Transverse colon (tissue), 4 donors: ENCODE results near the gene PHOX2A. TPM values are rescaled to one million over a fixed set of nuclear protein-coding genes. Genes with fewer than 3 reads are reported as not detected.

Source experiments
- DNase-seq: peaks from one replicate; pipeline ENCODE4 v3.0.0-alpha.2; 2019
- H3K27ac ChIP-seq, 4 donors: fragments of 200-600 bp; sonication (generic); 2 replicates each; pipeline ENCODE4 v1.5.1; 2016 to 2018; ENCODE audit warnings: inconsistent platforms in 4 of 4
- H3K27me3 ChIP-seq: fragments of 200-600 bp; sonication (generic); 2 replicates; pipeline ENCODE4 v1.5.1; 2017; ENCODE audit warnings: inconsistent platforms
- H3K36me3 ChIP-seq, 4 donors: fragments of 200-600 bp; sonication (generic); 2 replicates each; pipeline ENCODE4 v1.5.1; 2017 to 2019; ENCODE audit warnings: inconsistent platforms in 4 of 4
- H3K4me1 ChIP-seq, 4 donors: fragments of 200-600 bp; sonication (generic); 2 replicates each; pipeline ENCODE4 v1.5.1; 2017 to 2020; ENCODE audit warnings: inconsistent platforms in 4 of 4
- H3K4me3 ChIP-seq, 4 donors: fragments of 200-600 bp; sonication (generic); 1 replicate in 1 of 4; 2 replicates in 3 of 4; pipeline versions ENCODE4 v1.5.1 to v1.6.1; 2017 to 2019; ENCODE audit warnings: inconsistent platforms in 4 of 4
- H3K9me3 ChIP-seq, 2 donors: fragments of 200-600 bp; sonication (generic); 2 replicates each; pipeline ENCODE4 v1.5.1; 2017 to 2019; ENCODE audit warnings: inconsistent platforms in 2 of 2
- EP300 ChIP-seq: sonication (generic); formaldehyde crosslinking; IDR thresholded peaks from one replicate; pipeline ENCODE4 v1.6.1; 2017; ENCODE audit warnings: antibody characterized with exemption, low read depth
- POLR2A ChIP-seq: fragments of 450-650 bp; IDR thresholded peaks from one replicate; pipeline ENCODE4 v1.6.1; 2016; ENCODE audit warnings: antibody characterized with exemption, mild to moderate bottlenecking, moderate library complexity
- POLR2AphosphoS5 ChIP-seq, 3 donors: sonication (generic); formaldehyde crosslinking; IDR thresholded peaks; one replicate each; pipeline ENCODE4 v1.6.1; 2016; ENCODE audit warnings: antibody characterized with exemption in 3 of 3
- WGBS, 2 donors: methylation state at CpG; one replicate each; pipeline ENCODE4 v1.1.5; 2018; ENCODE audit warnings: low coverage in 1 of 2; 5-methylcytosine and 5-hydroxymethylcytosine counted together
- in situ Hi-C, 4 donors: fragments of 200-750 bp; cut with MboI; loops; one replicate each; pipeline versions ENCODE4 v1.15.0 to v1.15.1; 2017; ENCODE audit warnings: low sequenced_read_pairs in 3 of 4, low pct_ligation_motif_present in 1 of 4, low pct_unique_long_range_greater_than_20kb in 1 of 4
- intact Hi-C: fragments of 100-400 bp; cut with DNase I; formaldehyde crosslinking; loops from one replicate; pipeline ENCODE4 v1.15.1; 2023; ENCODE audit warnings: low total_unique reads
- total RNA-seq, 4 donors: library from RNA; depleted of rRNA; stranded (reverse); fragments of >200 nt; gene quantifications; one replicate each; pipeline ENCODE4 v1.1.0, GENCODE V29; 2016
- TF ChIP-seq, protein P1 (sequence below), 5 experiments: fragments of 200-600 bp in 3 of 5; fragments of 450-650 bp in 2 of 5; sonication (generic) in 3 of 5; IDR thresholded peaks; 1 replicate in 2 of 5; 2 replicates in 3 of 5; pipeline ENCODE4 v1.5.1; 2016 to 2017; ENCODE audit warnings: antibody characterized with exemption in 5 of 5, inconsistent platforms in 3 of 5, mild to moderate bottlenecking in 2 of 5, moderate library complexity in 1 of 5

Gene PHOX2A
- total RNA-seq, 4 donors from 2014 or later = 0.41 to 2.6 (median 0.70) TPM

DNA sequence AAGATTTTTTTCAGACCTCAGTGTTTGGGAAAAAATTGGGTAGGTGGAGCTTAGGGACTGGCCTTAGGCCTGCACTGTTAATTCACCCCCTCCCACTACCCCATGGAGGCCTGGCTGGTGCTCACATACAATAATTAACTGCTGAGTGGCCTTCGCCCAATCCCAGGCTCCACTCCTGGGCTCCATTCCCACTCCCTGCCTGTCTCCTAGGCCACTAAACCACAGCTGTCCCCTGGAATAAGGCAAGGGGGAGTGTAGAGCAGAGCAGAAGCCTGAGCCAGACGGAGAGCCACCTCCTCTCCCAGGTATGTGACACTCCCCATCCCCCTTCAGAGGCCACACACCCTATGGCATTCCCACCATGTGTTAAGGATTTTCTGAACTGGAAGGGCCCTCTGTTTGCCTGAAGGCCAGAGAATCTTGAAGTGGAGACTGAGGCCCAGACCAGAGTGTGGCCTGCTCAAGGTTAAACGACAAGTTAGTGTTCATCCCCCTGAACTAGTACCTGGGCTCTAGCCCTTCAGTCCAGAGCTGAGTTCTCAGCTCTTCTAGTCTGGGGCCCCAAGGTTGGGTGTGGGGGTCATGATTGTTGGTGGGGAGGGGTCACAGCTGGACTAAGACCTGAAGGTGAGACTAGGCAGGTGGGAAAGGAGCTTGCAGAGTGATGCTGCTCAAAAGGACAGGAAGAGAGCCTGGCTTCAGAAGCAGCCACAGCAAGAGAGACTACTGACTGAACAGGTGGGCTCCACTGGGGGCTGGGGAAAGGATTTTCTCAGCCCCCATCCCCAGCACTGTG is 54.3 kb downstream of the PHOX2A start:
- intact Hi-C loops = no loop called here
- peaks cover 0 to 3% (median 0%) of the 10 kb centered on the region in 4 donors for H3K4me1 ChIP-seq
- no peak for DNase-seq
- H3K36me3 ChIP-seq = no peaks in the 10 kb centered on the region
- 50 to 66% methylated on average over 3 of the region's 3 CpGs for WGBS, 2 donors
- no peak overlapping the region for H3K27ac ChIP-seq
- H3K9me3 ChIP-seq = no peaks in the 10 kb centered on the region
- no peak overlapping the region for H3K4me3 ChIP-seq
- in situ Hi-C loops = no loop called here
- TF ChIP-seq POLR2A (no peak), POLR2AphosphoS5 (IDR thresholded peaks at IDR 0.05) (no peak), EP300 (no peak)
- TF ChIP-seq, protein P1, sequence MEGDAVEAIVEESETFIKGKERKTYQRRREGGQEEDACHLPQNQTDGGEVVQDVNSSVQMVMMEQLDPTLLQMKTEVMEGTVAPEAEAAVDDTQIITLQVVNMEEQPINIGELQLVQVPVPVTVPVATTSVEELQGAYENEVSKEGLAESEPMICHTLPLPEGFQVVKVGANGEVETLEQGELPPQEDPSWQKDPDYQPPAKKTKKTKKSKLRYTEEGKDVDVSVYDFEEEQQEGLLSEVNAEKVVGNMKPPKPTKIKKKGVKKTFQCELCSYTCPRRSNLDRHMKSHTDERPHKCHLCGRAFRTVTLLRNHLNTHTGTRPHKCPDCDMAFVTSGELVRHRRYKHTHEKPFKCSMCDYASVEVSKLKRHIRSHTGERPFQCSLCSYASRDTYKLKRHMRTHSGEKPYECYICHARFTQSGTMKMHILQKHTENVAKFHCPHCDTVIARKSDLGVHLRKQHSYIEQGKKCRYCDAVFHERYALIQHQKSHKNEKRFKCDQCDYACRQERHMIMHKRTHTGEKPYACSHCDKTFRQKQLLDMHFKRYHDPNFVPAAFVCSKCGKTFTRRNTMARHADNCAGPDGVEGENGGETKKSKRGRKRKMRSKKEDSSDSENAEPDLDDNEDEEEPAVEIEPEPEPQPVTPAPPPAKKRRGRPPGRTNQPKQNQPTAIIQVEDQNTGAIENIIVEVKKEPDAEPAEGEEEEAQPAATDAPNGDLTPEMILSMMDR (IDR thresholded peaks at IDR 0.05) = no peak
- no peaks in the 10 kb centered on the region for H3K27me3 ChIP-seq

Other genes starting within 250 kb of the PHOX2A start
- gene IL18BP, start 245.3 kb downstream of the PHOX2A start, total RNA-seq = 10 to 100 TPM in 3 of 4 donors, 1 to 10 TPM in 1; 7.4 to 29.9 (median 14.5) TPM
- 100 to 1,000 TPM; 323 to 520 (median 419) TPM for gene NUMA1, start 163.6 kb downstream of the PHOX2A start, total RNA-seq
- 10 to 100 TPM in 1 of 4 donors, 1 to 10 TPM in 3; 5.1 to 77.4 (median 6.7) TPM for gene LRRC51, start 163.3 kb downstream of the PHOX2A start, total RNA-seq
- gene LAMTOR1, start 140.9 kb downstream of the PHOX2A start, total RNA-seq = 100 to 1,000 TPM in 2 of 4 donors, 10 to 100 TPM in 2; 59.1 to 156 (median 102) TPM
- gene TOMT, start 138.3 kb downstream of the PHOX2A start, total RNA-seq = not detected
- 10 to 100 TPM; 15.1 to 44.5 (median 27.6) TPM for gene ANAPC15, start 131.5 kb downstream of the PHOX2A start, total RNA-seq
- not detected for gene FOLR3, start 108.5 kb downstream of the PHOX2A start, total RNA-seq
- not detected for gene FOLR1, start 52.0 kb downstream of the PHOX2A start, total RNA-seq
- 10 to 100 TPM in 1 of 4 donors, 1 to 10 TPM in 2, not detected in 1; 6.4 to 16.1 (median 8.6) TPM for gene FOLR2, start 27.4 kb downstream of the PHOX2A start, total RNA-seq
- 100 to 1,000 TPM in 2 of 4 donors, 10 to 100 TPM in 2; 92.8 to 388 (median 157) TPM for gene INPPL1, start 19.4 kb downstream of the PHOX2A start, total RNA-seq
- 10 to 100 TPM in 2 of 4 donors, 1 to 10 TPM in 2; 4.9 to 19.7 (median 11.0) TPM for gene CLPB, start 190.4 kb upstream of the PHOX2A start, total RNA-seq